ENCODE data around the gene SLC6A2.

GRCh38 chr16:55746081-55746480, 90.3 kb downstream of the SLC6A2 start:
- no peak for TF ChIP-seq PATZ1 (CRISPR knock-in tag; IDR thresholded peaks at IDR 0.05; ENCODE audit: borderline replicate concordance)
- no peak for TF ChIP-seq ZFP30 (CRISPR knock-in tag; IDR thresholded peaks at IDR 0.05)
- no peak for TF ChIP-seq CSRNP3 (CRISPR knock-in tag; IDR thresholded peaks at IDR 0.05)

Measured in SK-N-SH treated with all-trans-retinoic acid at 6 μM for 48 hours (cell line).